ENCODE results near the gene TRIM34. TPM values are rescaled to one million over a fixed set of nuclear protein-coding genes. Genes with fewer than 3 reads are reported as not detected.
"Not testable (repeated sequence)": the region's sequence is repeated elsewhere in the genome, so short reads cannot be mapped to it uniquely, and the experiment has no call there.

Gene TRIM34
- total and polyA plus RNA-seq, 2 of the 4 experiments (the other 2 are of a cell fraction), result 6.1 to 8.6 TPM

GRCh38 chr11:5589906-5590305, 34.9 kb upstream of the TRIM34 start:
- H3K9ac ChIP-seq (ENCODE audit: low read depth, low read length); H3K27ac ChIP-seq (ENCODE audit: insufficient read depth, low read length); H2AK9ac ChIP-seq (replicated peaks; ENCODE audit: low read depth, low read length, poor library complexity); H2BK5ac ChIP-seq (ENCODE audit: low read depth, low read length, poor library complexity, severe bottlenecking); H3K56ac ChIP-seq (ENCODE audit: extremely low read depth, insufficient read depth, low read length); dilution Hi-C loops (cut with HindIII; ENCODE audit: low sequenced_read_pairs, unreplicated experiment); H4K20me1 ChIP-seq (ENCODE audit: insufficient read depth, low read length); H3K9me1 ChIP-seq (ENCODE audit: insufficient read depth, low read length); H3K36me3 ChIP-seq (ENCODE audit: control insufficient read depth, insufficient read depth, low read length); DNase-seq; H3K4ac ChIP-seq (ENCODE audit: low read depth, low read length); H2BK15ac ChIP-seq (ENCODE audit: low read depth, low read length); H4K91ac ChIP-seq (ENCODE audit: insufficient read depth, low read depth, low read length); H3K9me3 ChIP-seq (ENCODE audit: control insufficient read depth, insufficient read depth, low read length); H2BK20ac ChIP-seq (ENCODE audit: low read depth, low read length); H3K4me1 ChIP-seq (ENCODE audit: control insufficient read depth, insufficient read depth, low read length); H4K5ac ChIP-seq (ENCODE audit: low read depth, low read length); H3K4me2 ChIP-seq (ENCODE audit: low read depth, low read length); H2AFZ ChIP-seq (replicated peaks; ENCODE audit: low read length, poor library complexity); H4K8ac ChIP-seq (ENCODE audit: low read depth in 2 of 2, low read length in 2 of 2); ATAC-seq (ENCODE audit: low read depth); H3K4me3 ChIP-seq (ENCODE audit: insufficient read depth, low read depth, low read length); H3K27me3 ChIP-seq (ENCODE audit: control insufficient read depth, insufficient read depth, low read length); H3K18ac ChIP-seq (ENCODE audit: low read depth, low read length); H3K79me1 ChIP-seq (ENCODE audit: low read depth in 1 of 2, low read length in 2 of 2); CTCF ChIA-PET; BruUV-seq (replicated peaks); POLR2A ChIA-PET (ENCODE audit: unreplicated experiment); H3K23ac ChIP-seq (ENCODE audit: low read depth, low read length); H2AK5ac ChIP-seq (ENCODE audit: low read depth, low read length); H2BK120ac ChIP-seq (ENCODE audit: low read depth, low read length); in situ Hi-C loops (cut with MboI; ENCODE audit: low sequenced_read_pairs); H3K14ac ChIP-seq (replicated peaks; ENCODE audit: low read depth, low read length): not testable (repeated sequence)
- 97% methylated on average over 9 of the region's 31 CpGs; no CpG with 5 or more reads in 1 of the 2 experiments for WGBS, 2 experiments (ENCODE audit: extremely low coverage in 2 of 2, insufficient read length in 1 of 2)
- intact Hi-C loops (cut with micrococcal nuclease), result loop anchor here (10.0 kb wide), 1 partner anchor 1865 kb away; no protein-coding TSS in a partner anchor
